ENCODE results near the gene SMIM7.

SMIM7 gene

DNA sequence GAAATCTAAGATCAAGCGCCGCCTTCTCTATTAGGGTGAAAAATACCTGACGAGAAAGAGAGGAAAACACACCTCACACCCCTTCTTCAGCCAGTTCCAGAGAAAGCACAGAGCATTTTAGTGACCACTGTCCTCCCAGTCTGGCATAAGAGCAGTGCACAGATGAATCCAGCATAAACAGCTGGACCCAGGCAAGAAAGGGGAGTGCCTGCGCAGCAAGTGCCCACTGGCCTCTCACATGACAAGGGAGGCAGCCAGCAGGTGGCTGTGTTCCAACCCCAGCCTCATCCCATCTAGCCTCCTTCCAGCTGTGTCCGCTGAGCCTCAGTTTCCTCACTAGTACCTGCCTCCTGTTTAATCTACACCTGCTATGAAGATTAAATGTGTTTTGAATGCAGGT, 39.9 kb downstream of the SMIM7 start:
- no peak for DNase-seq

DNA sequence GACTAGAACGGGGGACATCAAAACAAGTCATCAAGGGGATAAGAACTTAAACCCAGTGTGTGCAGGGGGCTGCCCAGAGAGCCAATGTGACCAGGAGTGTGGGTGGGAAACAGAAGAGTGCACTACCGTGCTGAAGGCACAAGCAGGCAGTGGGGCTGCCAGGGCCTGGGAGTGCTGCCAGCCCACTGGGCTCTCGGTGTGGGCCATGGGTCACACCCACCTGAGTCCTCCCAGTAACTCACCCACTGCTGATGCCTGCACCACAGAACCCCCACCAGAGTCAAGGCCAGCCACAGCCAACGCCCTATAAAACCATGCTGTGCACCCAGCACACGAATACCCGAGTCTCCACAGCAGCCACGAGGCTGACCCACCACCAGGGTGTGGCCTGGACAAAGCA, 40.5 kb downstream of the SMIM7 start:
- no peak for DNase-seq

DNA sequence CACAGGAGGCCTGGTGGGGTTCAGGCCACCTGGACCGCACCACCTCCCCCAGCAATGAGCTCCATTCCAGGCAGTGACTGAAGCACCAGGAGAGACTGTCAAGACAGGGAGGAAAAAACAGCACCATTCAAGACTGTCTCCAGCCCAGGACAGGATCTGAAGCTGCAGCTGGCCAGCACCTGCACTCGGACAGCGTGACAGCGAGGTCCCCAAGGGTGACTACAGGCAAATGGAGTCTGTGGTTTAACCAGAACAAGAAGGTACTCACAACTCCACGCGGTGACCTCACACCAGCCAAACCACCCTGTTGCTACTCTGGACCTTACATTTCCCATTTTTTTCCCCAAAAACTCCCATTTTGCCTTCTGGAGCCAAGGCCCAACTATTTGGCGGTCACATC, 41.7 kb downstream of the SMIM7 start:
- no peak for DNase-seq

DNA sequence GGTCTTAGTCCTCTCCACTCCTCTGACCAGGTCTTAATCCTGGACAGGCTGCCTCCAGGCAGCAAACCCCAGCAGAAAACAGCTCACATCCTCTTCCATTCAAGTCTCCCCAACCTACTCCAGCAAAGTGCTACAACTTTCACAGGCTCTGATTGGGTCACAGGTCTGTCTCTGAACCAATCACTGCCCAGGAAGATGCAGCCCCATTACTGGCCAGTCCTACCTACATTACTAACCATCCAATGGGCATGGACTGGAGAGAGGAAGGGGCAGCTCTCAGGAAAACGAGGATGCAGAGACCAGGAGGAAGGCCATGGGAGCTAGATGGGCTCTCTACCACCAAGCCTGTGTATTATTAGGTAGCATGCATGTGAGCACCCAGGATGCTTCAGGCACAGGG, 44.1 kb downstream of the SMIM7 start:
- no peak for DNase-seq

- no peak for DNase-seq
Measured at GRCh38 chr19:16614941-16615340, 45.0 kb downstream of the SMIM7 start.

DNA sequence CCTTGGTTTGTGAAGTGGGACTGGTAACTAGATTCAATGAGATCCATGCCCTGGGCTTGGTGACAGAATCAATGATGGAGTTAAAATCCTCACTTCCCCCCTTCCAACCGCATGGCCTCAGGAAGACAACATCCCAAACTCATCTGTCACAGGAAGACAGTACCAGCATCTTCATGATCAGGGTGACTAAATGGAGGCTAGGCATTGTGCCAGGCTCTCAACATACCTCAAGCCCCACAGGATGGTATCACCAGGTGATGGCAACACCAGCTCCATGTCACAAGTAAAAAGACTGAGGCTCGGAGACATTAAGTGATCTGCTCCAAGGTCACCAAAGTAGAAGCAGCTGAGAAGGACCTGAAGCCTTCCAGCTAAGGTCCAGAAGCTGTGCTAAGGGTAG, 46.1 kb downstream of the SMIM7 start:
- DNase-seq, result no peak

DNA sequence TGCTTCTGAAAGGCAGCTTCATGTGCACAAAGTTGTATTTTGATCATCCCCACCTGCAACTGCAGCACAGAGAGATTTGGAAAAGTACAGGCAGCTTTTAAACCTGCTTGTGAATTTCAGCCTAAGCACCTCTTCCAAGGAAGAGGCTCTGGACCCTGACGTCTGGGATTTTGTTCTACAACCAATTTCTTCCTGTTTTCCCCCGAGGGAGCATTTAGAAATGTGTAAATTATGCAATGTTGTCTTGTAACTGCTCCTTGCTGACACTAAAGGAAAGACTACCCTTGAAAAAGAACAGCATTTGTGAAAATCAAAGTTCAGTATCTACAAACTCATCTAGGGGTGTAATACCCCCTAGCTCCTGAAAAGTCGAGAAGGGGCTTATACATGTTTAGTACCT, 47.3 kb downstream of the SMIM7 start:
- DNase-seq, result no peak

DNA sequence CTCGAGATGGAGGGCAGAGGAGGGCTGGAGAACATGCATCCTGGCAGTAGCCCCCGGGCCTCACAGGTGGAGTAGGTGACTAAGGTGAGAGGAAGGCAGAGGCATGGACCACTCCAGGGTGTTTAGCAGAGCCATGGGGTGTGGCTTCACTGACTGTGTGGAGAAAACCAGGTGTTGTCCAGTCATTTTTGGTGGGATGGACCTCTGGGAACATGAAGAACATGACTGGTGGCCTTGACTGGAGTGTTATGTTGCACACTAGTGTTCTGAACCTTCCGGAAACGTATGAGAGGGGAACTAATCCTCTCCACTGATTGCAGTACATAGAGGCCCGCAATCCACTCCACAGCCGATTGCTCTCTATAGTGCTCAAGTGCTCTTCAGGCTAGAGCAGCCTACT, 48.8 kb downstream of the SMIM7 start:
- DNase-seq, result no peak

DNA sequence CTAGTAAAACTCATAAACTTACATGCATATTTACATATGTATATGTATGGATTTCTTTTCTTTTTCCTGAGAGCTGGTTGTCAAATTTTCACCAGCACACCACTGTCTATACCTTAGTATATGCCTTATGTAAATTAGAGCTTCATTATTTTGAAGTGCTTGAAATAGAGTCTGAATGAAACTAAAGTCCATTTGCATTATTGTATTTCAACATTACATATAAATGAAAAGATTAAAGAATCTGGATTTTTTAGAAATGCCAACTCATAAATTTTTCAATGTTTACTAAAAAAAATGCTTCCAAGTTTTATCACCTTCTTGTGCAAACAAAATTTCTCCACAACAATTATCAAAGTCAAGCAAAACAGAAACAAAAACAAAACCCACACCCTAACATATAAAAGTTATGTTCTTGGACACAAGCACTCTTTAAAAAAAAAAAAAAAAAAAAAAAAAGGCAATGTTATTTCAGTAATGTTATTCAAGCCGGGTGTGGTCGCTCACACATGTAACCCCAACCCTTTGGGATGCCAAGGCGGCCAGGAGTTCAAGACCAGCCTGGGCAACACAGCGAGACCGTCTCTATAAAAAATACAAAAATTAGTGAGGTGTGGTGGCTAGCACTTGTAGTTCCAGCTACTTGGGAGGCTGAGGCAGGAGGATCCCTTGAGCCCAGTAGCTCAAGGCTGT, 50.3 kb downstream of the SMIM7 start:
- DNase-seq, result no peak

- DNase-seq, result no peak
Measured at GRCh38 chr19:16608290-16608739, 51.6 kb downstream of the SMIM7 start.

DNA sequence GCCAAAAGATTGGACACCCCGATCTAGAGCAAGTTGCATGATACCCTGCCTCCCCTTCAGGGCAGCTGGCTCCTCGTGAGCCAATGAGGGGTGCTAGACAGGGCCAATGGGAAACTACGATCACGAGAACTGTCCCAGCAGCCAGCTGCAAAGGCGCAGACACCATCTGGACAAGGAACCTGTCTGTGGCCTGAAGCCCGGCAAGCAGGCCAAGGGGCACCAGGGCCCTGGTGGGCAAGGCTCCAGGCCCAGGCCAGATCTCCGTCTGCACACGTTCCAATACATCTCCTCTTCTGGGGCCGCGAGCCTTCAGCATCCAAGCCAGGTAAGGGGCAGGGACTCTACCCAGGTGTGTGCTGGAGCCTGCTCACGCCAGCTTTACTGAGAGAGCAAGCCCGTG, 52.1 kb downstream of the SMIM7 start:
- no peak for DNase-seq

GRCh38 chr19:16605553-16605994, 54.4 kb downstream of the SMIM7 start:
- DNase-seq, result no peak

DNA sequence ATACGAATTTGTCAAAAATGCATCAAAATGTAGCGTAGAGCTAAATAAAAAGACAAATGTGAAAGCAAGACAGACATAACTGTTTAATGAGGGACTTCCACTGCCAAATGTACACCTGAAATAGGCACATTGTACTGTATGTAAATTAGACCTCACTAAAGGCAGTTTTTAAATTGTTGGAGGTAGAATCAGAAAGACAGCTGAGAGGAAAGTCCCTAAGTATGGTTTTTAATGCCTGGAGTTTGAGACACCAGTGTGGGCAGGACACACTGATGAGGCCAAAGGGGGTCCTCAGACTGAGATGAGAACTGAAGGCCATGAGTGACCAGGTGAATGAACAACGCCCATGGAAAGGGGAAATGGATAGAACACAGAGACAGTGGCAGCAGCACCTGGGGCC, 54.8 kb downstream of the SMIM7 start:
- no peak for DNase-seq

DNA sequence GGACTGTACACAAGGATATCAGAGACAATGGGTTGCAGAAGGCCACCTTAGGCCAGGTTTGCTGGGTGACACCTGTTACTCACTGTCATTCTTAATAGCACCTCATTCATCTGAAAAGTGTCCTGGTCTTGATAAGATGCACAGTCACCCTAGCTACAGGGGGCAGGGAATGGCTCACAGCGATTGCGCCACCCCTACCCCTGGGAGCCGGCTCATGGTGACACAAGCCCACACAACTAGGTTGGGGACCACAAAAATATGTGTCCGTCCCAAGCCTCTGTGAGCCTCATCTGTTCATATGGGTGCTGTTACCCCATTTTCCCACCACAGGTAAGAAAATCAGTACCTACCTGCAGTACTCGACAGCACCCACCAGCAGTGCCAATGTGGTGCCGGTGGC, 55.3 kb downstream of the SMIM7 start:
- no peak for DNase-seq

DNA sequence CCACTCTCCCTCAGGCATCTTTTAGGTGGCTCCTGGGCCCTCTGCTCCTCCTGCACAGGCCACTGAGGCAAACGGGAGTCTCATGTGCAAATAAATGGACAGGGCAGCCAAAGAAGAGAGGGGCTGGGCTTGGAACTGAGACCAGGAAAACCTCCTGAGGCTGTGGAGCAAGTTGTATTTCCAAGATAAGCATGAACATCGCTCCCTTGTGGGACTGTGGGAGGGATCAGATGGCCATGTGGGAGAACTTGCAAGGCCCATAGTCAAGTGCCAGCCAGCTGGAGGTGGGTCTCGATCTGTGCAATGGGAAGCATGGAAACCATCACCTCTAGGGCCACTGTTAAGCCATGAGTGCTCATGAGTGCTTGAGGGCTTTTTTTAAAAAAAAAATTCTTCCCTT, 56.9 kb downstream of the SMIM7 start:
- DNase-seq, result no peak

DNA sequence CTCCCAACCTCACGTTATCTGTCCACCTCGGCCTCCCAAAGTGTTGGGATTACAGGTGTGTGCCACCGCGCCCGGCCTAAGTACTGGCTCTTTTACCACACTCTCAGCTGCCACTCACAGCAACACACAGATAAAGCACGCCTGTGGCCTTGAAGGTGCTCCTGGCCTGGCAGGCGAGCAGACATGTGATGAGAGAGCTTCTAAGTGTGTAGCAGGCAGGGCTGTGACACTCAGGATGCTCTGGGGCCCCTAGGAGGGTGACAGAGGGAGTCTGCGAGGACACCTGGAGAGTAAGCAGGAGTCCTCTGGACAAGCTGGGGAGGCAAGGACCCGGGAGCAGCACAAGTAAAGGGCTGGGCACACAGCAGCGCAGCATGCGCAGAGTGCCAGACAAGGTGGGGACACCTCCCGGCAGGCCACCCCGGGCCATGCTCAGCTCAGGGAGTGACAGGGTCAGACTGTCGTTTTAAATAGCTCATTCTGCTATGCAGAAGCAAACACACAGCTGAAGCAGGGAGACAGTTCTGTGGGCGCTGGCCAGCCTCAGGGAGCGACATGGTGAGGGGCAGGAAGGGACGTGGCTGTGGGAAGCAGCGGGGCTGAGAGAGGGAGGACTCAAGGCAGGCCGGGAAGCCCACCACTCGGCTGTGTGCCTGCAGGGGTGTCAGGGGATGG, 58.4 kb downstream of the SMIM7 start:
- no peak for DNase-seq

DNA sequence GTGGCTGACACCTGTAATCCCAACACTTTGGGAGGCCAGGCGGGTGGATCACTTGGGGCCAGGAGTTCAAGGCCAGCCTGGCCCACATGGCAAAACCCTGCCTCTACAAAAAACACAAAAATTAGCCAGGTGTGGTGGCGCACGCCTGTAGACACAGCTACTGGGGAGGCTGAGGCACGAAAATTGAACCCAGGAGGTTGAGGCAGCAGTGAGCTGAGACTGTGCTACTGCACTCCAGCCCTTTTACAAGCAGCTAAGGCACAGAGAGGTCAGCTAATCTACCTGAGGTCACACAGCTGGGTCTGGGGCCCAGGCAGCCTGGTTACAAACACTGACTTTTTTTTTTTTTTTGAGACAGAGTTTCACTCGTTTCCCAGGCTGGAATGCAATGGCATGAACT, 59.1 kb downstream of the SMIM7 start:
- DNase-seq, result no peak

GRCh38 chr19:16599655-16600346, 60.1 kb downstream of the SMIM7 start:
- no peak for DNase-seq

- DNase-seq, result no peak
Measured at GRCh38 chr19:16598848-16599247, 61.1 kb downstream of the SMIM7 start.

GRCh38 chr19:16596399-16596798, 63.5 kb downstream of the SMIM7 start:
- DNase-seq, result no peak
